ENCODE data around the gene ANKH.

The ANKH gene

GRCh38 chr5:14813747-14814146 is 57.8 kb downstream of the ANKH start:
- no peak overlapping the region for H3K27ac ChIP-seq
- no peak overlapping the region for H3K4me3 ChIP-seq
- TF ChIP-seq CTCF (IDR thresholded peaks at IDR 0.05), result no peak
- no peak for DNase-seq (ENCODE audit: low spot score)

GRCh38 chr5:14812166-14812565 is 59.4 kb downstream of the ANKH start:
- Histone ChIP-seq H3K27ac (no peak overlapping the region), H3K4me3 (no peak overlapping the region)
- DNase-seq (ENCODE audit: low spot score), result no peak
- no peak for TF ChIP-seq CTCF (IDR thresholded peaks at IDR 0.05)

GRCh38 chr5:14810928-14811572 is 60.5 kb downstream of the ANKH start:
- no peak for DNase-seq (ENCODE audit: low spot score)
- peak overlapping the region in 1 of 2 donors; percentile 58 for H3K27ac ChIP-seq
- no peak overlapping the region for H3K4me3 ChIP-seq
- no peak for TF ChIP-seq CTCF (IDR thresholded peaks at IDR 0.05)

- peak overlapping the region in 1 of 2 donors; percentile 58 for H3K27ac ChIP-seq
- no peak overlapping the region for H3K4me3 ChIP-seq
- no peak for TF ChIP-seq CTCF (IDR thresholded peaks at IDR 0.05)
- DNase-seq (ENCODE audit: low spot score), result no peak
Measured at GRCh38 chr5:14810282-14810681, 61.3 kb downstream of the ANKH start.

GRCh38 chr5:14809369-14810155 is 62.0 kb downstream of the ANKH start:
- H3K4me3 ChIP-seq, result no peak overlapping the region
- no peak for DNase-seq (ENCODE audit: low spot score)
- H3K27ac ChIP-seq, result peak overlapping the region in 1 of 2 donors; percentile 30
- TF ChIP-seq CTCF (IDR thresholded peaks at IDR 0.05), result no peak

DNA sequence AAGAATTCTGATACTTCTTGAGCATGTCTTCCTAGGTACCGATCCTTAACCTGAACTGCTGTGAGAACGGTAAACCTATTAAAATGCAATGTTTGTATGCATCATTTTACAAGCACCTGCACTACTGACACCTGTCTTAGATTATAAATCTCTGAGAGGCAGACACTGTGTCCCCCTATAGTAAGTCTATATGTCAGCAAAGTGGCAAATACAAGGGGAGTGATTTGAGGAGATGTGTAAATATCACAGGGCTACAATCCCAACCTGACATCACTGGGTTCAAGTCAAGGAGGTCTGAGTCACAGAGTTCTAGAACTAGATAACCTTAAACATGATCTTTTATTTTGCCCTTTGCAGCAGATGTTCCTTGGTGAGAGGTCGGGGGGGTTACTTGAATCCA is 64.1 kb downstream of the ANKH start:
- no peak for TF ChIP-seq CTCF (IDR thresholded peaks at IDR 0.05)
- no peak for DNase-seq (ENCODE audit: low spot score)
- peak overlapping the region in 1 of 2 donors; percentile 45 for H3K27ac ChIP-seq
- H3K4me3 ChIP-seq, result no peak overlapping the region

- peak overlapping the region in 1 of 2 donors; percentile 55 for H3K27ac ChIP-seq
- H3K4me3 ChIP-seq, result no peak overlapping the region
- DNase-seq (ENCODE audit: low spot score), result no peak
- TF ChIP-seq CTCF (IDR thresholded peaks at IDR 0.05), result no peak
Measured at GRCh38 chr5:14806456-14806855, 65.1 kb downstream of the ANKH start.
